GM08714 (cell line): ENCODE measurements around the gene COMTD1.

Source experiments
- H3K4me3 ChIP-seq: fragments of 200-500 bp; sonication (Bioruptor generic); 2 replicates; pipeline ENCODE4 v1.5.1; 2014; ENCODE audit warnings: mild to moderate bottlenecking, low read length, inconsistent platforms
- ZNF274 ChIP-seq: IDR thresholded peaks from 2 replicates; pipeline ENCODE4 v1.6.1; 2012; ENCODE audit warnings: mild to moderate bottlenecking, low read depth, low read length

COMTD1 gene

GRCh38 chr10:75254739-75255138, 19.0 kb upstream of the COMTD1 start:
- no peak for TF ChIP-seq ZNF274
- H3K4me3 ChIP-seq: no peak overlapping the region

- TF ChIP-seq ZNF274: no peak
- no peak overlapping the region for H3K4me3 ChIP-seq
Measured at GRCh38 chr10:75253281-75254220, 17.8 kb upstream of the COMTD1 start.

GRCh38 chr10:75250934-75251333, 15.2 kb upstream of the COMTD1 start:
- H3K4me3 ChIP-seq: no peak overlapping the region
- no peak for TF ChIP-seq ZNF274

GRCh38 chr10:75247797-75248196, 12.0 kb upstream of the COMTD1 start:
- H3K4me3 ChIP-seq: no peak overlapping the region
- no peak for TF ChIP-seq ZNF274

GRCh38 chr10:75246506-75246905, 10.7 kb upstream of the COMTD1 start:
- no peak overlapping the region for H3K4me3 ChIP-seq
- TF ChIP-seq ZNF274: no peak

GRCh38 chr10:75245354-75246250, 9.8 kb upstream of the COMTD1 start:
- TF ChIP-seq ZNF274: no peak

GRCh38 chr10:75244487-75245353, 9.0 kb upstream of the COMTD1 start:
- no peak for TF ChIP-seq ZNF274
- no peak overlapping the region for H3K4me3 ChIP-seq

More at GRCh38 chr10:75245354-75246250, 9.8 kb upstream of the COMTD1 start:
- H3K4me3 ChIP-seq: no peak overlapping the region

- H3K4me3 ChIP-seq: no peak overlapping the region
- no peak for TF ChIP-seq ZNF274
Measured at GRCh38 chr10:75243426-75243825, 7.7 kb upstream of the COMTD1 start.

GRCh38 chr10:75240329-75241076, 4.7 kb upstream of the COMTD1 start:
- TF ChIP-seq ZNF274: no peak
- H3K4me3 ChIP-seq: no peak overlapping the region

GRCh38 chr10:75239096-75239790, 3.5 kb upstream of the COMTD1 start:
- H3K4me3 ChIP-seq: no peak overlapping the region
- no peak for TF ChIP-seq ZNF274

- TF ChIP-seq ZNF274: no peak
Measured at GRCh38 chr10:75238182-75239095, 2.7 kb upstream of the COMTD1 start.

More at GRCh38 chr10:75238182-75239095, 2.7 kb upstream of the COMTD1 start:
- H3K4me3 ChIP-seq: no peak overlapping the region
